ENCODE results near the gene BAIAP2. TPM values are rescaled to one million over a fixed set of nuclear protein-coding genes. Genes with fewer than 3 reads are reported as not detected.

Gene BAIAP2
- polyA plus RNA-seq, 1 donor from 2014 or later: 17.5 TPM

DNA sequence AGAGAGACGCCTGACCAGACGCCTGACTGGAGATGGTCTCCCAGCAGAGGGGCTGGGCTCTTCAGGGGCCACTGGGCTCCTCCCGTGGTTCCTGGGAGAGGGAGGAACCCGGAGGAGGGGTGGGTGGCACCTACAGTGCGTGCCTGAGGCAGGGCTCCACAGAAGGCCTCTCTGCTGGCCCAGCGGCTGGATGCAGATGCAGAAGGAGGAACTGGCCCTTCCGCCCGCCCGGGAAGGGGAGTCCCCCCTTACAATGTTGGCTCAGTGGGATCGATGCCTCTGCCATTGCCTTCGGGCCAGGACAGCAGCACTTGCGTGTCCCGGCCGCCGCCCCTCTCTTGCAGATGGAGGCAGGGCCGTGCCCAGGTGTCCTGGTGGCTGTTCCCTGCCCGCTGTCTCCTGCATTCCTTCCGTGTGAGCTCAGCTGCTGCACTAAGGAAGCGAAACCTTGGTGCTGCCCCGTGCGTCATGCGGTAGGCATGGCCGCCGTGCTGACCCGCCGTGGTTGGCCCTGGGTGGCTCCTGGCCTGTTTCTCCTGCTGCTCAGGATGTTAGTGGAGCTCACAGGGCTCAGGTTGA lies 15.1 kb downstream of the BAIAP2 start:
- no peaks in the 10 kb centered on the region for H3K9me3 ChIP-seq (ENCODE audit: low read length)
- H3K4me2 ChIP-seq (ENCODE audit: low read length): no peak overlapping the region
- H2AFZ ChIP-seq (ENCODE audit: low read depth, low read length): no peak overlapping the region
- no peaks in the 10 kb centered on the region for H4K20me1 ChIP-seq (ENCODE audit: insufficient read depth)
- H3K27ac ChIP-seq (ENCODE audit: low read length): no peak overlapping the region
- peaks cover 19% of the 10 kb centered on the region for H3K79me2 ChIP-seq (replicated peaks; ENCODE audit: insufficient read depth, low read length)
- peaks cover 5% of the 10 kb centered on the region for H3K36me3 ChIP-seq (ENCODE audit: insufficient read depth, low read length)
- no peaks in the 10 kb centered on the region for H3K9me2 ChIP-seq (ENCODE audit: insufficient read depth, low read length)
- H3K9ac ChIP-seq (ENCODE audit: low read length): no peak overlapping the region
- H3F3A ChIP-seq (ENCODE audit: insufficient read depth, low read length, poor library complexity, severe bottlenecking): no peaks in the 10 kb centered on the region
- no peaks in the 10 kb centered on the region for H3K27me3 ChIP-seq (ENCODE audit: insufficient read depth, low read depth, low read length)
- TF ChIP-seq, protein P1, sequence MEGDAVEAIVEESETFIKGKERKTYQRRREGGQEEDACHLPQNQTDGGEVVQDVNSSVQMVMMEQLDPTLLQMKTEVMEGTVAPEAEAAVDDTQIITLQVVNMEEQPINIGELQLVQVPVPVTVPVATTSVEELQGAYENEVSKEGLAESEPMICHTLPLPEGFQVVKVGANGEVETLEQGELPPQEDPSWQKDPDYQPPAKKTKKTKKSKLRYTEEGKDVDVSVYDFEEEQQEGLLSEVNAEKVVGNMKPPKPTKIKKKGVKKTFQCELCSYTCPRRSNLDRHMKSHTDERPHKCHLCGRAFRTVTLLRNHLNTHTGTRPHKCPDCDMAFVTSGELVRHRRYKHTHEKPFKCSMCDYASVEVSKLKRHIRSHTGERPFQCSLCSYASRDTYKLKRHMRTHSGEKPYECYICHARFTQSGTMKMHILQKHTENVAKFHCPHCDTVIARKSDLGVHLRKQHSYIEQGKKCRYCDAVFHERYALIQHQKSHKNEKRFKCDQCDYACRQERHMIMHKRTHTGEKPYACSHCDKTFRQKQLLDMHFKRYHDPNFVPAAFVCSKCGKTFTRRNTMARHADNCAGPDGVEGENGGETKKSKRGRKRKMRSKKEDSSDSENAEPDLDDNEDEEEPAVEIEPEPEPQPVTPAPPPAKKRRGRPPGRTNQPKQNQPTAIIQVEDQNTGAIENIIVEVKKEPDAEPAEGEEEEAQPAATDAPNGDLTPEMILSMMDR (IDR thresholded peaks at IDR 0.05; ENCODE audit: poor library complexity, severe bottlenecking): no peak
- no peak for TF ChIP-seq EZH2 (IDR thresholded peaks at IDR 0.05; ENCODE audit: borderline replicate concordance, insufficient read depth, low read length, poor library complexity, severe bottlenecking)
- TF ChIP-seq, protein P2, sequence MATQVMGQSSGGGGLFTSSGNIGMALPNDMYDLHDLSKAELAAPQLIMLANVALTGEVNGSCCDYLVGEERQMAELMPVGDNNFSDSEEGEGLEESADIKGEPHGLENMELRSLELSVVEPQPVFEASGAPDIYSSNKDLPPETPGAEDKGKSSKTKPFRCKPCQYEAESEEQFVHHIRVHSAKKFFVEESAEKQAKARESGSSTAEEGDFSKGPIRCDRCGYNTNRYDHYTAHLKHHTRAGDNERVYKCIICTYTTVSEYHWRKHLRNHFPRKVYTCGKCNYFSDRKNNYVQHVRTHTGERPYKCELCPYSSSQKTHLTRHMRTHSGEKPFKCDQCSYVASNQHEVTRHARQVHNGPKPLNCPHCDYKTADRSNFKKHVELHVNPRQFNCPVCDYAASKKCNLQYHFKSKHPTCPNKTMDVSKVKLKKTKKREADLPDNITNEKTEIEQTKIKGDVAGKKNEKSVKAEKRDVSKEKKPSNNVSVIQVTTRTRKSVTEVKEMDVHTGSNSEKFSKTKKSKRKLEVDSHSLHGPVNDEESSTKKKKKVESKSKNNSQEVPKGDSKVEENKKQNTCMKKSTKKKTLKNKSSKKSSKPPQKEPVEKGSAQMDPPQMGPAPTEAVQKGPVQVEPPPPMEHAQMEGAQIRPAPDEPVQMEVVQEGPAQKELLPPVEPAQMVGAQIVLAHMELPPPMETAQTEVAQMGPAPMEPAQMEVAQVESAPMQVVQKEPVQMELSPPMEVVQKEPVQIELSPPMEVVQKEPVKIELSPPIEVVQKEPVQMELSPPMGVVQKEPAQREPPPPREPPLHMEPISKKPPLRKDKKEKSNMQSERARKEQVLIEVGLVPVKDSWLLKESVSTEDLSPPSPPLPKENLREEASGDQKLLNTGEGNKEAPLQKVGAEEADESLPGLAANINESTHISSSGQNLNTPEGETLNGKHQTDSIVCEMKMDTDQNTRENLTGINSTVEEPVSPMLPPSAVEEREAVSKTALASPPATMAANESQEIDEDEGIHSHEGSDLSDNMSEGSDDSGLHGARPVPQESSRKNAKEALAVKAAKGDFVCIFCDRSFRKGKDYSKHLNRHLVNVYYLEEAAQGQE (IDR thresholded peaks at IDR 0.05; ENCODE audit: borderline replicate concordance): no peak
- no peak for TF ChIP-seq SMC3 (conservative IDR thresholded peaks at IDR 0.05; ENCODE audit: poor library complexity)
- no peak for TF ChIP-seq POLR2AphosphoS5 (IDR thresholded peaks at IDR 0.05)
- TF ChIP-seq TAF1 (IDR thresholded peaks at IDR 0.05; ENCODE audit: low read depth): no peak
- TF ChIP-seq RAD21 (conservative IDR thresholded peaks at IDR 0.05): no peak
- TF ChIP-seq MXI1 (conservative IDR thresholded peaks at IDR 0.05; ENCODE audit: poor library complexity, severe bottlenecking): no peak
- TF ChIP-seq EP300 (conservative IDR thresholded peaks at IDR 0.05; ENCODE audit: poor library complexity, severe bottlenecking): no peak
- no peak overlapping the region for H3K4me3 ChIP-seq (ENCODE audit: low read length)

DNA sequence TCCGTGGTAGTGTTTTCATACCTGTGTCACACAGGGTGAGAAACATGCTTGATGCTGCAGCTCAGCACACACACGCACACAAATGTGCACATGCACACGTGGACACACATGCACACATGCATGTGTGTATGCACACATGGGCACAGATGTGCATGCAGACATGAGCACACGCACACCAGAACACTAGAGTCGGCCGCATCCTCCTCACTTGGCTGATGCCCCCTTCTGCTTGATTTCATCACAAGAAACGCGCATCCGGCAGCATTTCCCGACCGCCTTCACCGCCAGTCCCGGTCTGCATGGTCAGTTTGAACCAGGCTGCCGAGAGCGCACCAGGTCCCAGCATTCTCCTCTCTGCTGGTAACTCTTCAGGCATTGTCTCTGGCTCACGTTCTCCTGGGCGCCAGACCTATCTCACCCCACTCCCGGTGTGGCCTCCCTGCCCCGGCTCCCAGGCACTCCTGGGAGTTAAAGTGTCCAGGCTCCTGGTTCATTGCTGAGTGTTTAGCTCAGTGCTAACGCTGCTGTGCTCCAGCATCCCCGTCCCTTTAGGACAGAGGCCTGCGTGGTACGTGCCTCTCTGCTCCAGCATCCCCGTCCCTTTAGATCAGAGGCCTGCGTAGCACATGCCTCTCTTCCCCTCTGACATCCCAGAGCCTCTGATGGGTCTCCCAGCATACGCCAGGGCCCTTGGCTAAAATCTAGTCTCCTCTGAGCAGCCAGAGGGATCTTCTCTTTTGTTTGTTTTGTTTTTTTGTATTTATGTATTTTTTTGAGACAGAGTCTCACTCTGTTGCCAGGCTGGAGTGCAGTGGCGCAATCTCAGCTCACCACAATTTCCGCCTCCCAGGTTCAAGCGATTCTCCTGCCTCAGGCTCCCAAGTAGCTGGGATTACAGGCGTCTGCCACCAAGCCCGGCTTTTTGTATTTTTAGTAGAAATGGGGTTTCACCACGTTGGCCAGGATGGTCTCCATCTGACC lies 16.0 kb downstream of the BAIAP2 start:
- Histone ChIP-seq H4K20me1 (ENCODE audit: insufficient read depth) (no peaks in the 10 kb centered on the region), H2AFZ (ENCODE audit: low read depth, low read length) (no peak overlapping the region), H3K9me3 (ENCODE audit: low read length) (no peaks in the 10 kb centered on the region), H3K36me3 (ENCODE audit: insufficient read depth, low read length) (peaks cover 5% of the 10 kb centered on the region), H3K27me3 (ENCODE audit: insufficient read depth, low read depth, low read length) (no peaks in the 10 kb centered on the region), H3K79me2 (replicated peaks; ENCODE audit: insufficient read depth, low read length) (peaks cover 11% of the 10 kb centered on the region), H3K4me2 (ENCODE audit: low read length) (no peak overlapping the region), H3K9me2 (ENCODE audit: insufficient read depth, low read length) (no peaks in the 10 kb centered on the region), H3K9ac (ENCODE audit: low read length) (no peak overlapping the region), H3K4me3 (ENCODE audit: low read length) (no peak overlapping the region), H3K27ac (ENCODE audit: low read length) (no peak overlapping the region), H3F3A (ENCODE audit: insufficient read depth, low read length, poor library complexity, severe bottlenecking) (no peaks in the 10 kb centered on the region)
- TF ChIP-seq SMC3 (conservative IDR thresholded peaks at IDR 0.05; ENCODE audit: poor library complexity): no peak
- no peak for TF ChIP-seq MXI1 (conservative IDR thresholded peaks at IDR 0.05; ENCODE audit: poor library complexity, severe bottlenecking)
- no peak for TF ChIP-seq TAF1 (IDR thresholded peaks at IDR 0.05; ENCODE audit: low read depth)
- TF ChIP-seq, protein P2 (IDR thresholded peaks at IDR 0.05; ENCODE audit: borderline replicate concordance): no peak
- no peak for TF ChIP-seq RAD21 (conservative IDR thresholded peaks at IDR 0.05)
- TF ChIP-seq, protein P1 (IDR thresholded peaks at IDR 0.05; ENCODE audit: poor library complexity, severe bottlenecking): no peak
- TF ChIP-seq EZH2 (IDR thresholded peaks at IDR 0.05; ENCODE audit: borderline replicate concordance, insufficient read depth, low read length, poor library complexity, severe bottlenecking): no peak
- TF ChIP-seq POLR2AphosphoS5 (IDR thresholded peaks at IDR 0.05): no peak
- TF ChIP-seq EP300 (conservative IDR thresholded peaks at IDR 0.05; ENCODE audit: poor library complexity, severe bottlenecking): no peak
